Renal cortex interstitium (tissue), 11 donors: ENCODE data around the gene SEC61G. TPM values are rescaled to one million over a fixed set of nuclear protein-coding genes. Genes with fewer than 3 reads are reported as not detected.

ENCODE experiments used
- DNase-seq, 11 donors: peaks; one replicate each; pipeline ENCODE4 v3.0.0-alpha.2; 2013; ENCODE audit warnings: low read depth in 9 of 11, low spot score in 4 of 11; ENCODE audit errors: extremely low read depth in 1 of 11
- polyA plus RNA-seq, 3 donors: library from polyadenylated mRNA; unstranded; fragments of 120-200 nt; gene quantifications; one replicate each; pipeline ENCODE4 v1.2.1, GENCODE V29; 2013; ENCODE audit not compliant: insufficient read length in 3 of 3

Gene SEC61G
- polyA plus RNA-seq, 3 donors = 166 to 200 (median 184) TPM

DNA sequence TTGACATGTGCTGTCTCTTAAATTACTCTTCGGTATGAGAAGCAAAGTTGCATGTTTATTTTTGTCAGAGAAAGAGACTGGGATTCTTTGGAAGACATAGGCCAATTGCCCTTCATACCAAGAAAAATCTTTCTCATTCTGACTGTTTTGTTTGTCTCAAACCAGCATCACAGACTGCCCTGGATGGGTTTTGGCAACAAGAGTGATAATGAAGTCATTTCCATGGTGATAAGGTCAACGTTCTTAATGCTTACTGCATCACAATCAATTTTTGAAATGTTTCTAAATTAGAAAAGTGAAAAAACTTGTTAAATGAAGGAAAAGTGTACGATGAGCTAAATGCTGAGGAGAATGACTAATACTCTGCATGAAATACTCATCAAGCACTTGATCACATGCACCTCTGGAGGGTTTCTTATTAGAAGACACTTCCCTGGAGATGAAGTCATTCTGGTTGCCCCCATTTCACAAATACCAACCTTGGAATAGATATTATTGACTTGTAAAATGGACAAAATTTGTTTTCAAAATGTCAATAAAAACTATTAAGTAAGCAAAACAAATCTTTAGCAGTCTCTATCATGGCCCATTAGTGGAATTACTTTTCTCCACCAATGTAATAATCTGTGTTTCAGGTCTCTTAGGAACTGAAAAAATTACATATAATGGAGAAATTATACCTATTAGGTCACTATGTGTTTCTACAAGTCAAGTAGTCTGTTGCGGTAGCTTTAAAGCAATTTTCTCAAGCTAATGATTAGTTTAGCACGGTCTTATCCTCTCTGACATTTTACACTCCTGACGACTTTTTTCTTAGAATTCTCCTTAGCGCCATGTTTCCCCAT is 19.9 kb upstream of the SEC61G start:
- no peak for DNase-seq

DNA sequence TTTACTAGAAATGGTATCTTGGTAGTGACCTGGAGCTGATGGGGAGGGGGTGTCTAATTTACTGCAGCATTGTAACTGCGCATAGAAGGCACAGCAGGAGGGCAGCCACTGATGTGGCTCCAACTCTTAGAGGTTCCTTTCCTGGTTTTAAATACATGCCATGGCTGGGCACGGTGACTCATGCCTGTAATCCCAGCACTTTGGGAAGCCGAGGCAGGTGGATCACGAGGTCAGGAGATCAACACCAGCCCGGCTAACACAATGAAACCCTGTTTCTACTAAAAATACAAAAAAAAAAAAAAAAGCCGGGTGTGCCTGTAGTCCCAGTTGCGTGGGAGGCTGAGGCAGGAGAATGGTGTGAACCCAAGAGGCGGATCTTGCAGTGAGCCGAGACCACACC is 19.2 kb upstream of the SEC61G start:
- DNase-seq = no peak

- DNase-seq = no peak
These were observed 16.1 kb upstream of the SEC61G start for GRCh38 chr7:54774785-54775740.

DNA sequence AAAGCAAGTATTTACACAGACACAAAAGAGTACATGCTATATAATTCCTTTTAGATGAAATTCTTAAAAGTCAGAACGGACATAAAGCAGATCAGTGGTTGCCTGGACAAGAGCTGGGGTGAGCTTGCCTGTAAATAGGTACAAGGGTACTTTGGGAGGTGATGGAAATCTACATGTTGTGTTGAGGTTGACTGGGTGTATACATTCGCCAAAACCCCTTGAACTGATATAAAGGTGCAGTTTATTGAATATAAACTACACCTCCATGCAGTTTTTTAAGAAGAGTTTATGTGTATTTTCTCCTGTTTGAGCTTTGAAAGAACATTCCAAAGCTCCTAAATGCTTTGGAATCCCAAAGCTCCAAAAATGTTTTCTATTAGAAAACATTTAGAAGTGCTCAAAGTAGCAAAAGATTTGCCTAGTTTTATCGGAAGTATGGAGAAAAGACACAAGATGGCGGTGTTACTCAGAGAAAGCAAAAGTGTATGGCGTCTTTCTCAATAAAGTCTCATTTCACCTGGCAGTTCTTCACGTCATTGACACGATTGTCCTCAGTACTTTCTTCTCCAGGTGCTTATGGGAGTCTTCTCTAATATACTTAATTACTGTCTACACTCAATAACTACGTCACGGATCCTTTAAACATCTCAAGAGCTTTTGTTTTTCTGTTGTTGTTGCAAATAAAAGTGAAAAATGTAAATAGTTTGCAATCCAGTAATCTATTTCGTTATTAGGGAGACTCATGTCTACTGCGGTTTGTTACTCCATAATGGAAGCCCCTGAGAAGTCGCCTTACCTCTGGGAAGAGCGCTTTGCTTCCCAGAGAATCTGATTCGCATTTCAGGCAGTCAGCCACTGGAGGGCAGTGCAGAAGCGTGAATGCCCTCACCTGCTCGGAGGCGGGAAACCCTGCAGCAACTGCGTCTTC is 14.7 kb upstream of the SEC61G start:
- peak; percentile 67 to 86 (median 77) for DNase-seq

GRCh38 chr7:54769203-54769602 is 10.2 kb upstream of the SEC61G start:
- DNase-seq = no peak

GRCh38 chr7:54764861-54765260 is 5.8 kb upstream of the SEC61G start:
- DNase-seq = no peak

GRCh38 chr7:54757711-54758110 is 1.3 kb downstream of the SEC61G start:
- no peak for DNase-seq

GRCh38 chr7:54749200-54749599 is 9.8 kb downstream of the SEC61G start:
- peak in 3 of 11 donors; percentile 3 to 17 (median 15) for DNase-seq

DNA sequence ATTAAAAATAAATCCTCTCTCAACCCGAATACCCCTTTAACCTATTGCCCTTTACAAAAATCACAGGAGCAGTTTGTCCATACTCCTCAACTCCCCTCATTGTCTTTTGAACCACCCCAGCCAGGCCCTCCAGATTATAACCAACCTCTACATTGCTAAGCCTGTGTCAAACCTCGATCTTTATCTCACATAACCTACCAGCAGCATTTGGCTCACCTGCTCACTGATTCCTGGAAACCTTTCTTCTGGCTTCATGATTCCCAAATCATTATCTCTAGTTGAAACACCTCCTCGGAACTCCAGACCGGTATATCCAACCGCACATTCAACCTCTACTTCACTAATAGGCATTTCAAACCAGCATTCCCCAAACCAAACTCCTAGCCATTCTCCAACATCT is 11.8 kb downstream of the SEC61G start:
- DNase-seq = no peak

DNA sequence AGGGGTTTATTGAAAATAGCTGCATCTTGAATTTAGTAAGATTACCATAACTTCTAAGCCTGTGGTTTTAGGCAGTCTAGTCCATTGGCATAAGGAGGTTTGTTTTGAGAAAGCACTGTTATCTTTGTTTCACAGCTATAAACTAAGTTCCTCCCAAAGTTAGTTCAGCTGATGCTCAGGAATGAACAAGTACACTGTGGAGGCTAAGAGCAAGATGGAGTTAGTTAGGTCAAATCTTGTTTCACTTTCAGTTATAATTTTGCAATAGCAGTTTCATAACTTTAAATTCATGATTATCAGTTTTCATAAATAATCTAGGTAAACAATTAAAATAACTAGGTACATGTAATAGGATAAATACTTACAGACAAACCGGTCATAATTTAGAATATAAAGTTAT is 15.4 kb downstream of the SEC61G start:
- DNase-seq = no peak

GRCh38 chr7:54738737-54739136 is 20.3 kb downstream of the SEC61G start:
- no peak for DNase-seq

GRCh38 chr7:54729107-54729506 is 29.9 kb downstream of the SEC61G start:
- DNase-seq = no peak

DNA sequence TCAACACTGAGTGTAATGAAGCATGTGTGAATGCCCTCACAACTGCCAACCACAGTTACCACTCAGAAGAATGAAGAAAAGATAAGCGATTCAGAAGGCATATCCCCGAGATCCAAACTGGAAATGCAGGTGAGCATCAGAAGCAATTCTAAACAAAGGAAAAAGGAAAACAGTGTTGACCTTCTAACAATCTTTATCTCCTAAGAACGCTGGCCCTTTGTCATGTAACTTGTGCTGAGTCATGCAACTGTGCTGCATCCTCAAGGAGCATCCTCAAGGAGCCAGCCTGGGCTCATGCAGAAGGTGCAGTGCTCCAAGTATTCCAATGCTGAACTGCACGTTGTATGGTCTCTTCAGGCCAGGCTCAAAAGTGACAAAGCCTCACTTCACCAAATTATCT is 30.6 kb downstream of the SEC61G start:
- no peak for DNase-seq

DNA sequence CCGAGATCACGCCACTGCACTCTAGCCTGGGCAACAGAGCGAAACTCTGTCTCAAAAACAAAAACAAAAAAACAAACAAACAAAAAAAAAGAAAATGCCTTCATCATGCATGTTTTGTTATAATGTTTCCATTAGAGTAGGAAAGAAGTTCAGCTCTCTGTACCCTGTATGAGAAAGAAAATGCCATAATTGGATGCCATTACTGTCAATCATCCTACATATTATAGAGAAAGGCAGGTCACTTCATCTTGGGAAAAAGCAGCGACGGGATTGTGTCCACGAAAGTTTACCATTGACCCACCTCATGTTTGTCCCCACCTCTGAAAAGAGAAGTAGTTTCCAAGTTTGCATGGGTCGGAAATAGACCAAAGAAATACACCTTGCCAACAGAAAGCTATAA is 33.8 kb downstream of the SEC61G start:
- DNase-seq = no peak

DNA sequence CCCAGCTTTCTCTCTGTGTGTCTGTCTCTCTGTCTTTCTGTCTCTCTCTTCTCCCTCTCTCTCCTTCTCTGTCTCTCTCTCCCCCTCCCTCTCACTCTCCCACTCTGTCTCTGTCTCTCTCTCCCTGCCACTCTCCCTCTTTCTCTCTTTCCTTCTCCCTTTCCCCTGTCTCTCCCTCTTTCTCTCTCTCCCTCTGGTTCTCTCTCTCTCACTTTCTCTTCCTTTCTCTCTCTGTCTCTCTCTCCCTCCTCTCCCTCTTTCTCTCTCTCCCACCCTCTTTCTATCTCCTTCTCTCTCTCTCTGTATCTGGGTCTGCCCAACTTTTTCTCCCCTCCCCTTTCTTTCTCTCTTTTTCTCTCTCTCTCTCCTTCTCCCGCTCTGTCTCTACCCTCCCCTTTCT is 36.5 kb downstream of the SEC61G start:
- DNase-seq = no peak

DNA sequence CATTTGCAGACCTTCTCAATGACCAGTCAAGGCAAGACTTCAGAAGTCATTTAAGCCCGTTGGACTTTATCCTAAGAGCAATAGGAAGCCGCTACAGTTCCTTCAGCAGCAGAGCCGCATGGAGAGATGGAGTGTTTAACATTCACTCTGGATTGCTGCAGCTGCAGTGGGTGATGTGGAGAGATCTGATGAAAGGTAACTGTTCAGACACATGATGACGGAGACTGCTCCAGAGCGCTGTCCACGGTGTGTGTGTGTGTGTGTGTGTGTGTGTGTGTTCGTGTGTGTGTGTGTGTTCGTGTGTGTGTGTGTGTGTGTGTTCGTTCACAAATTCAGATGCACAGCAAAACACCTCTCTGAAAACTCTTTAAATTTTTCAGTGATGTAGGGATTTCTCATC is 37.0 kb downstream of the SEC61G start:
- DNase-seq = no peak

GRCh38 chr7:54719974-54720373 is 39.0 kb downstream of the SEC61G start:
- no peak for DNase-seq

DNA sequence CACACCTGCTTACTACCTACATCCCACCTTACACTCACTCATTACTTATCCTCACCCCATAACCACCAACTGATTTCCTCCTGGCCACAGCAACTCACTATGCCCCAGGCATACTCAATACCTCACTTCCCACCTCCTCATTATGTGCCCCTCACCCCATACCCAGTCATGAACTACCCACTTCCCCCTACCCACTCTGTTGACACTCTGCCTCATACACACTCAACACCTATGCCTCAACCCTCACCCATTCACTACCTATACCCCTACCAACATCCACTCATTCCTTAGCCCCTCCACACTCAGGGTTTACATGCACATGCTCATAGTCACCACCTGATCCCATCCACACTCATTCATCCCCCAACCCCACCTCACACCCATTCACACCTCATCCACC is 39.6 kb downstream of the SEC61G start:
- no peak for DNase-seq

DNA sequence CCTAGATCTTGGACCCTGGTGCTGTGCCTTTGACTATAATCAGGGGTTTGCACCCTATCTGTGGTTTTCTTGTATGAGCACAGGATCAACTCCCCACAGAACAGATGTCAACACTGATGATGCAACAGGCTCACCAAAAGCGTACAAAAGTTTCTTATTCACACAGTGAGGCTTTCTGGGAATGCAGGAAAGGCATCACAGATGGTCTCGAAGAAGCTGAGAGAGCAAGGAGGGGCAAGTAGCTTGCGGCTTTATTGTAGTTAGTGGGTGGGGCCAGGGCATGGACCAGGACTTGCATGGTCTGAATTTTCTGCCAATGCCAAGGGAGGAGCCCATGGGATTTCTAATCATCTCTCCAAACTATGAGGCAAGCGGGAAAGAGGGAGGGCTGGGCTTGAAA is 46.2 kb downstream of the SEC61G start:
- DNase-seq = no peak
